Erythroblast (primary cell): ENCODE data around the gene EMD.

ENCODE experiments used
- DNase-seq, 2 experiments: peaks; one replicate each; lab custom pipeline; 2025; lab: John Stamatoyannopoulos, UW
- GATA1 ChIP-seq: IDR thresholded peaks from 2 replicates; pipeline ENCODE4 v1.6.1; 2011; ENCODE audit warnings: low read depth, mild to moderate bottlenecking, control low read depth, low read length, moderate library complexity
- POLR2A ChIP-seq: IDR thresholded peaks from 2 replicates; pipeline ENCODE4 v1.6.1; 2011; ENCODE audit warnings: mild to moderate bottlenecking, low read length

EMD gene

DNA sequence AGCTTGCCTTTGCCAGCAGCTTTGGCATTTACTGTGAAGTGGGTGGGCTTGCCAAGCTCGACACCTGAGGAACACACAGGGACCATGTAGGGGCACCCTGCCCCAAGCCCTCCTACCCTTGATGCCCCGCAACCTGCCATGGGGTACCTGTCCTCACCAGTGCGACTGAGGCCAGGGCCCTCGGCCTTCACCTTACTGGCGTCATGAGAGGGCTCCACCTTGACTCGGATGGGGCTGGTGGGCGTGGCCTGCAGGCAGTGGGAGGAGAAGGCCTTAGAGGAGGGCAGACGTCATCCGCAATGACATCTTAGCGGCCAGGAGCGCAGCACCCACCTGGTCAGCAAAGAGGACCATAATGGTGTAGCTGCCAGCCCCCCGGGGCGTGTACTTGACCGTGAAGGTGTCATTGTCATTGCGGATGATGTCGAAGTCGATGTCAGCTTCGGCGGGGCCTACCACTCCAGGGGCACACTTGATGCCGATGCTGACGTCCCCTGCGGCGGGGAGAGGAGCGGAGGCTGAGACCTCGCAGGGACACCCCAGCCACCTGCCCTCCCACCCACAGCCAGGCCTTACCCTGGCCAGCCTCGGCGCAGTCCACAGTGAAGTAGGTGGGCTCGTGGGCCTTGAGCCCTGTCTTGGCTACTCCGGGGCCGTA, 16.9 kb upstream of the EMD start:
- TF ChIP-seq POLR2A (no peak), GATA1 (no peak)

DNA sequence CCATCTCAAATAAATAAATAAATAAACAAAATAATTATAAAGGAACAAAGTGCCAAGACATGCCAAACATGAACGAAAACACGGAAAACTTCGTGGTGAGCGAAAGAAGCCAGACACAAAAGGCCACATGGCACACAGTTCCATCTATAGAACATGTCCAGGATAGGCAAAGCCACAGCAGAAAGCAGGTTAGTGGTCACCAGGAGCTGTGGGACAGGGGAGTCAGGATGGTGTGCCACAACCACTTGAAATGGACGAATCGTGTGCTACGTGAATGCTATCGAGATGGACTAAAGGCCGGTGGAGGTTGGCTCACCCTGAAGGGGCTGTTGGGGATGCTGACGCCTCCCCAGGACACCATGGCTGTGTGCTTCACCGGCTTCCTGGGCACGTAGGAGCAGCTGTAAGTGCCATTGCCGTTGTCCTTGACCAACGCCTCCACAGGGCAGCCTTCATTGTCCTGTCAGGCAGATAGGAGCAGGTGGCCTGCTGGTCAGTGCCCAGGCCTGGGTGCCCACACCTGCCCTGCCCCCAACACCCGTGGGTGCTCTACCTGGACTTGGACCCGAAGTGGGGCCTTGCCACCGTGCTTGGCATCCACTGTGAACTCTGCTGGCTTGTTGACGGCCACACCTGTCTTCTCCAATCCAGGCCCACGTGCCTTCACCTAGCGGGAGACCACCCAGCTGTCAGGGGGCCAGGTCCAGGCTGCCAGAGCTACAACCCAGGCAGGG, 15.2 kb upstream of the EMD start:
- no peak for DNase-seq
- TF ChIP-seq GATA1 (no peak), POLR2A (no peak)

More for the DNA sequence above, 16.9 kb upstream of the EMD start:
- no peak for DNase-seq

DNA sequence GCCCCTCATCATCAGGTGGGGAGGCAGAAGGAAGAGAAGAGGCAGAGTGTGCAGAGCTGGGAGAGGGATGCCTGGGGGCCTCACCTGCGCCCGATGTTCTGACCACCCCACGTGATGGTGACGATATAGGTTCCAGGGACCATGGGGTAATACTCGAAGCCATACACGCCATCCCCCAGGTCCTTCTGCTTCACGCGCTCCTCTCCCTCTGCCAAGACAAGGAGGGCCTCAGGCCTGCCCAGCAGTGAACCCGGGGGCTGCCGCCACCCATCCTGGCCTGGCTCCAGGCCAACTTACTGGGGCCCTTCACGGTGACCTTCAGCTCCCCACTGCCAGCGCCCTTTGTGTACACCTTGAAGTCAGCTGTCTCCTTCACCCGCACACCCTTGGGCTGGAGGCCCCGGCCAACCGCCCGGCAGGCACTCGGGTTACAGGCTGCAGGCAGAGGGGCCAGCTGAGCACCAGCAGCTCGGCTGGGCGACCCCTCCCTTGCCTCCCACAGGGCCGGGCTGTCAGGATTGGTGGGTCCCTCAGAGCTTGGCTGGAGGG, 14.0 kb upstream of the EMD start:
- TF ChIP-seq GATA1 (no peak), POLR2A (no peak)
- DNase-seq: no peak

DNA sequence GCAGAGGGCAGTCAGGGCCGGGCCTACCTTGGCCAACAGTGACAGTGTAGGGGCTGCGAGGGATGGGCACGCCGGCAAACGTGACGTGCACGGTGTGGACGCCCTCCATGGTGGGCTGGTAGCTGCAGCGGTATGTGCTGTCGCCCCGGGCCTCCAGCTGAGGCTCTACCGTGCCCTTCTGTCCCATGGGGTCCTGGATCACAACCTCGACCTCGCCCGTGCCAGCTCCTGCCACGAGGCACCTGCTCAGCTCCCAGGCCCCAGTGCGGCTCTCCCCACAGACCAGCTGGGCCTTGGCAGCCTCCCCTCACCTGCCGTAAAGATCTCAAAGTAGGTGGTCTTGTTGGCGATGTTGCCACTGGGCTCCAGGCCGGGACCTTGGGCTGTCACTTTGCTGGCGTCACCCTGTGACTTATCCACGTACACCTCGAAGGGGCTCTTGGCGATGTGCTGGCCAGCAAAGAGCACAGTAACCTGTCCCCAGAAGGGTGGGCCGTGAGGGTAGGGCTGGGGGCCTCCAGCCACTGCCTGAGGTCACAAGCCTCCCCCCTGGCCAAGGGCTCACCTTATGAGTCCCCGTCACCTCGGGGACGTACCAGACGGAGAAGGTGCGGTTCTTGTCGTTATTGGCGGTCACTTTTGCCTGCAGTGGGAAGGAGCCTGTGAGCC, 13.0 kb upstream of the EMD start:
- TF ChIP-seq GATA1: no peak
- peak; percentile 17 for TF ChIP-seq POLR2A
- no peak for DNase-seq

DNA sequence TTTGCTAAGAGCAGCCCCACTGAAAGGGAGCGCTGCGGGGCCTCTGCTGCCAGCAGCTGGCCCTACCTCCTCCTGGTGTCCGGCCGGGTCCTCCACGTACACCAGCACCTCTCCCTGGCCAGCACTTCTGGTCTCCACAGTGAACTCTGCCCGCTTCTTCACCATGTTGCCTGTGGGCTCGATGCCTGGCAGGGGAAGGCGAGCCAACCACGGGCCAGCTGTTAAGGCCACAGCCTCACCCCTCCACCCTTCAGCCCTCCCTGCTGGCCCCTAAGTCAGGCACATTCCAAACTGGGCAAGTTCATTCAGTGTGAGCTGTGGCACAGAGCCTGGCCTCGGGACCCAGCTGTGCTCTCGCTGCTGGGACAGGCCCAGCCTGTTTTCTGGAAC, 12.4 kb upstream of the EMD start:
- TF ChIP-seq POLR2A: no peak
- TF ChIP-seq GATA1: no peak
- DNase-seq: no peak

DNA sequence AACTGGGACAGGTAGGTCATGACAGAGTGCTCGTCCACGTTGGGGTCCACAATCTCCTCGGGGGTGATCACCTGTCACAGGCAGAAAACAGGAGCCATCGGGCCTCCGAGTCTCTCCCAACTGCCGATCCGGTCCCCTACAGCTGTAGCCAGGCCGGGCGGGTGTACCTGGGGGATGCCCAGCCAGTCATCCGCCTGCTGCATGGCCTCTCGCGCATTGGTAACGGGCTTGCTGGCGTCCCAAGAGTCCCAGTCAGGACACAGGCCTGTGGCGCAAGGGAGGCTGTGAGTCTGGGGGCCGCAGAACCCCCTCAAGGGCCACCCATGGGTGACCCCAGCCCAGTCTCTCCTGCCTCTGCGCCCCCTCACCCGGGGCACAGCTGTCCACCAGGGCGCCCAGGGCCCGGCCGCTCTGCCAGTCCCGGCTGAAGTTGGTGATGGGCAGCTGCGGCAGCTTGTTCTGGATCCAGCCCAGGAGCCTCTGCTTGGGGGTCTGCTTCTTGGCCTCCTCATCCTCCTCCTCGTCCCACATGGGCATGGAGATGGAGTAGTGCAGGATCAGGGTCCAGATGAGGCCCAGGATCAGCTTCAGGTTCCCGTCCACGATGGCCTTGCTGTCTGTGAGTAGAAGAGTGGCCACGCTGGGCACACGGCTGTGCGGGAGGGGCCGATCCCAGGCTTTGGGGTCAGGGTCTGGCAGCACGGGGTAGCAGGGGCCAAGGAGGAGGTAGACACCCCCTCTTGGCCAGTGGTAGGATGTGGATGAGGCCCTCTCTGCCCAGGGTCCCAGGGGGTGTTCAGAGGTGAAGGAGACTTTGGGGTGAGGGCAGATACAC, 11.4 kb upstream of the EMD start:
- TF ChIP-seq POLR2A (no peak), GATA1 (no peak)
- DNase-seq: no peak

DNA sequence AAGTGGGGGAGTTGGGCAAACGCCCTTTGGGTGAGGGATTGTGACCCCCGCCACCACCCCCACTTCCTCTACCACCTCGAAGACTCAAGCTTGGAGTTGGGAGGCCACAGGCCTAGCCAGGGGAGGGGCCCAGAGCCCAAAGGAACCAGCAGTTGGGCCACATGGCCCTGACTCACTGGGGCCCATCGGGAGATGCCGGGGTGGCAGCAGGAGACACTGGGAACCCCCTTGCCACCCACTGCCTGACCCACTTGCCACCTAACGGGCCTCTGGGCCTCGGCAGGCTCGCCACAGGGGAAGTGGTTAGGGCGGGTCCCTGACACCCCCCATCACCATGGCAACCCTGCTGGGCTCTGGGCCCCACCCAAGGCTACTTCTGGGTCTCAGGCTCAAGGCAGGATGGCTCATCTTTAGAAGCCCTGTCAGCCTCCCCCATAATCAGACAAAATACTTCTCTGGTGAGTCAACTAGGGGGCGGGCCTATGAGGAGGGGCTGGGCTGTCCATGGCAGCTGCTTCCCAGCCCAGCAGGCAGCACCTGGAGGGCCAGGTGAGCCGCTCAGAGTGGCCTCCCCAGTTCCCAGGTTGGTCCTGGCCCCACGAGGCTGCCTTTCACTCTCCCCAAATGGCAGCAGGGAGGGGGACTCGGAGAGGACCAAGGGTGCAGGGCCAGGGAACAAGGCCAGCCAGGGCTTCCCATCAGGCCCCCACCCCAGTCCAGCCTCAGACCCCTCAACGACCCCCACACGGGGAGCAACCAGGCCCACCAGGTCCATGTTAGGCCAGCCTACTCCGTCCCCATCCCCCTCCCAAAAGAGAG, 10.3 kb upstream of the EMD start:
- DNase-seq: peak; percentile 85 to 90
- TF ChIP-seq GATA1 (no peak), POLR2A (peak; percentile 58)

DNA sequence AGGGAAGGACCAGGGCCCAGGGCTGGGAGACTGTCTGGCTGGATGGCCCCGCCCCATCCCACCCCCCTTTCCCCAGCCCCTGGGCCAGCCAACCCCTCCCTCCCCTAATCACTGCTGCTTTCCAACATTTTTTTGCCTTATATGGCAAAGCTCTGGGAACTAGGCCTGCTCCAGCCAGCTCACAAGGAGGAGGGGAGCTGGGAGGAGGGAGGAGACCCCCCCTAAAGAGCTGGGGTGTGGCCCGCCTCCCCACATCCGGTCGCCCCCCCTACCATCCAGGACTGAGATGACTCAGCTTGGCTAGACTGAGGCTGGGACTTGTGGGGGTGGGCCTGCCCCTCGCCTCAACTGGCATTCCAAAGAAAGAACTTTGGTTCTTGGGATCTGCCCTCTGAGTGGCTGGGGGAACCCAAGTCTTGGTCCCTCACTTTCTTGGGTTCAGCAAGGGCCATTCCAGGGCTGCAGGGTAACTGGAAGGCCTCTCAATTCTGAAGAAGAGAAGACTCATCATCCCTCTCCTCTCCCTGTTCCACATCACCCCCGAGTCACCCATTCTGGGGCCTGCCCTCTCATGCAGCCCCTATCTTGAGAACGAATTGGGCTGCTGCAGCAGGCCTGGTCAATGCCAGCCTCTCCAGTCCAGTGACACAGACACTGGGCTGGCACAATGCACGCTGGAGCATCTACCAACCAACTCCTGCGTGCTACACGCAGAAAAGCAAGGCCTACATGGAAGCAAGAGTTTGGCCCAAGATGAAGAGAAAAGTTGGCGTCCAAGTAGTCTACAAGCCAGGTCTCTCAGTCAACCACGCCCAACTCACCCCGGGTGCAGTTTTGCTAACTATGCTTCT, 9.4 kb upstream of the EMD start:
- peak; percentile 22 to 32 for DNase-seq
- no peak for TF ChIP-seq POLR2A

DNA sequence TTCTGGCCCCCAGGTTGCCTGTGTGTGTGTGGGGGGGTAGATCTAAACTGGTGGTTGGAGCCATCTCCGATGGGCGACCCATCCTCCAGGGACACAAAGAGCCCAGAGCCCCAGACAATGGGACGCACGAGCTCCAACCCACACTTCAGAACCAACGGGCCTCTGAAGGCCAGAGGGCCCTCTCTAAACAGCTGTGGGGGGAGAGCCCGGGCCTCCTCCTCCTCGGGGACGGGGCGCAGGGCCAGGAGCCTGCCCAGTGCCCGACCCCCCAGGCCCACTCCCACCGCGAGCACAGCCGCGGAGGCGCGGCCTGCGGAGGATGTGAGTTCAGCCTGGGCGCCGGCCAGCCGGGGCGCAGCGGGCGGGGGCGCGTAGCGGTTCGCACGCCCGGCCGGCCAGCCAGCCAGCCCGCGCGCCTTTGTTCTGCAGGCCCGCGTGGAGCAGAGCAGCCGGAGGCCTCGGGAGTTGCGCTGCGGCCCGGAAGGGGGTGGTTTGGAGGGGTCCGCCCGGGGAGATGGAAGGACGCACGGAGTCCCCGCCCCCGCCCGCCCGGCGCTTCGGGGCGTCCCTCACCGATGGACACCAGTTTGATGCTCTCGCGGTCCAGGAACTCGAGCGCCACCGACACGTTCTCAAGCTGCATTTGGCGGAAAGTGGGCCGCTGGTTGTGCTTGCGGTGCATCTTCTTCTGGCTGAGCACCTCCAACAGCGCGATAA, 8.6 kb upstream of the EMD start:
- TF ChIP-seq POLR2A (no peak), GATA1 (no peak)
- DNase-seq: peak; percentile 53 to 60

DNA sequence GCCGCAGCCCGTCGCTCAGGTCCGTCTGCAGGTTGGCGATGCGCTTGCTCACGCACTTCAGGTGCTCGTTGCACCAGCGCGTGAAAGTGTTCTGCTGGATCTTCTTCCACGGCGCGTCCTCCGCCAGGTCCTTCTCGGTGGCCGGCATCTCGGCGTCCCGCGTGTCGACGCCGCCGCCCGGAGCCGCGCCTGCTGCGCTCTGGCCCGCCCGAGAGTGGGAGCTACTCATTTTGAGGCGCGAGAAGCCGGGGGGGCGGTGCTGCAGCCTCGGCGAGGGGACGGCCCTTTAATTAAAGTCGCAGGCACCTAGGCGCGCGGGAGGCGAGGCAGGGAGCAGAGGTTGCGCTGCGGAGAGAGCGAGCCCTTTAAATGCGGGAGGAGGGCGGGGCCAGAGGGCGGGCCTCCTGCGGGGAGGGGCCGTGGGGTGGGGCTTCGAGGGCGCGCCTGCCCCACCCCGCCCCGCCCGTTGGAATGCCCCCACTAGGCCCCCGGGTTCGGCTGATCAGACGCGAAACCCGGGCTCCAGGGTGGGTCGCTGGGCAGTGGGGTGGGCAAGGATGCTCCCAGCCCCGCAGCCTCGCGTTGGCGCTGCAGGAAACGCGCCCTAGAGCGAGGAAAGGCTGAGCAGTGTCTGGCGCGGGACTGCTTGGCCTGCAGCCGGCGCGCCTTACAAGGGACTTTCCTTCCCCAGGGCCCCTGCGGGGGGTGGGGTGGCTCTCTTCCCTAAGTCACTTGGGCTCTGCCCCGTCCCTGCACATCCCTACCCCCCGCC, 7.9 kb upstream of the EMD start:
- TF ChIP-seq GATA1 (no peak), POLR2A (peak; percentile 88)
- DNase-seq: peak; percentile 83 to 85

DNA sequence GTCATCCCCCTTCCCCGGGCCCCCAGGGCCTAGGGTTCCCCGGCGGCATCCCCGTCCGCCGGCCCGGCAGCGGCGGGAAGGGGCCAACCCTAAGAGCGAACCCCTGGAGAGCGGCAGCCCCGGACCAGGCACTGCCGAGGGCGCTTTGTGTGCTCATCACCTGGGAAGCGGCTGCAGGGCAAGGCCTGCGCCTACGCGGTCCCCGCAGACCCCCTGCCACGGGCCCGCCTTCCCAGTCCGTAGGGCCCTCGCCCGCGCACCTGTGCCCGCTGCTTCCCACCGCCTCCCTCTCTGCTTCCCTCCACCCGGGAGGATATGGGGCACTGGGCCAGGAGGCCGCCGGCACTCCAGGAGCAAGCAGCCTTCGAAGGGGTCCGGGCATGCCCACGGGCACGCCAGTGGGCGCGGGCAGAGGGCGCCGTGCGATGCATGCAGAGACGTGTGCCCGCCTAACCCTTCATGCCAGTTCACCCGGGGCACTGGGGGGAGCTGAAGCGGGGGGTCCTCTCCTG, 7.2 kb upstream of the EMD start:
- no peak for DNase-seq
- TF ChIP-seq GATA1 (no peak), POLR2A (no peak)
